K562 (cell line): ENCODE data around the gene DYRK1A. TPM values are rescaled to one million over a fixed set of nuclear protein-coding genes. Genes with fewer than 3 reads are reported as not detected.
A peak's percentile ranks its signal among the peaks of the same experiment; 100 is the strongest.

Source experiments
- ATAC-seq: fragments of 200-7000 bp; cut with Tn5 transposase; 3 replicates; pipeline ENCODE4 v1.9.1; 2020; ENCODE audit warnings: moderate library complexity
- BruUV-seq: library from RNA; stranded (reverse); fragments of 400-500 nt; replicated peaks from 2 replicates; lab custom pipeline; 2021; lab: Mats Ljungman, UMichigan
- CTCF ChIA-PET: fragments of 300-600 bp; formaldehyde crosslinking; extraction: SDS; loops from one replicate; lab custom pipeline; 2021; ENCODE audit warnings: low intra/inter-chr PET ratio; lab: Yijun Ruan, JAX
- POLR2A ChIA-PET: fragments of 300-600, 350-650 bp; sonication (Branson Sonifier 250); formaldehyde crosslinking; extraction: SDS; loops from one replicate; lab custom pipeline; 2021; ENCODE audit warnings: antibody characterized with exemption, inconsistent platforms; lab: Yijun Ruan, JAX
- DNase-seq, 4 experiments: peaks; one replicate each; pipeline versions ENCODE4 v3.0.0 to v3.0.0-alpha.2; 2011 to 2018; ENCODE audit warnings: low spot score in 3 of 4, mixed read lengths in 3 of 4; ENCODE audit errors: extremely low read depth in 1 of 4
- FAIRE-seq: peaks from 2 replicates; lab custom pipeline; 2011; peaks lifted over from hg19 to GRCh38; lab: Jason Lieb, UNC
- H2AFZ ChIP-seq: 2 replicates; pipeline ENCODE4 v1.6.0; 2011; ENCODE audit warnings: low read depth, low read length, control low read depth, inconsistent platforms
- H3K27ac ChIP-seq: fragments of 200-600 bp; 3 replicates; pipeline ENCODE4 v1.8.0; 2011; ENCODE audit warnings: low read depth, mild to moderate bottlenecking, control low read depth, inconsistent platforms, low read length, moderate library complexity, mixed read lengths; ENCODE audit errors: extremely low read depth
- H3K27me3 ChIP-seq, 2 experiments: fragments of 300-600 bp in 1 of 2; 2 replicates in 1 of 2; 3 replicates in 1 of 2; pipeline versions ENCODE4 v1.6.0 to v1.8.0; 2011; ENCODE audit warnings: inconsistent platforms in 2 of 2, low read length in 2 of 2, mild to moderate bottlenecking in 1 of 2, mixed read lengths in 1 of 2, moderate library complexity in 1 of 2; ENCODE audit not compliant: control insufficient read depth in 2 of 2, insufficient read depth in 2 of 2
- H3K36me3 ChIP-seq: fragments of 300-600 bp; 3 replicates; pipeline ENCODE4 v1.8.0; 2011; ENCODE audit warnings: mild to moderate bottlenecking, low read length, inconsistent platforms; ENCODE audit not compliant: control insufficient read depth, insufficient read depth
- H3K4me1 ChIP-seq, 2 experiments: fragments of 200-600 bp in 1 of 2; replicated peaks in 1 of 2; 2 replicates in 1 of 2; 3 replicates in 1 of 2; pipeline versions ENCODE4 v1.5.1 to v1.8.0; 2011; ENCODE audit warnings: inconsistent platforms in 2 of 2, low read length in 2 of 2, mild to moderate bottlenecking in 1 of 2, mixed read lengths in 1 of 2, moderate library complexity in 1 of 2; ENCODE audit not compliant: control insufficient read depth in 2 of 2, insufficient read depth in 2 of 2
- H3K4me2 ChIP-seq: 2 replicates; pipeline ENCODE4 v1.6.1; 2011; ENCODE audit warnings: low read length, control low read depth, inconsistent platforms, mixed read lengths; ENCODE audit not compliant: insufficient read depth
- H3K4me3 ChIP-seq: fragments of 200-600 bp; sonication (generic), shearing (Covaris generic); 2 replicates; pipeline ENCODE4 v1.5.1; 2016; ENCODE audit warnings: control low read depth, inconsistent platforms
- H3K79me2 ChIP-seq: fragments of 200-600 bp; 3 replicates; pipeline ENCODE4 v1.8.0; 2011; ENCODE audit warnings: low read length, inconsistent platforms; ENCODE audit not compliant: control insufficient read depth, insufficient read depth
- H3K9ac ChIP-seq, 2 experiments: 2 replicates each; pipeline versions ENCODE4 v1.6.0 to v1.6.1; 2011; ENCODE audit warnings: low read depth in 2 of 2, low read length in 2 of 2, control low read depth in 1 of 2, inconsistent platforms in 1 of 2, mild to moderate bottlenecking in 1 of 2, mixed read lengths in 1 of 2; ENCODE audit not compliant: insufficient read depth in 1 of 2
- H3K9me1 ChIP-seq: one replicate; pipeline ENCODE4 v1.6.0; 2011; ENCODE audit warnings: inconsistent platforms, mild to moderate bottlenecking, low read length, moderate library complexity; ENCODE audit not compliant: control insufficient read depth, insufficient read depth
- H3K9me3 ChIP-seq: replicated peaks from 2 replicates; pipeline ENCODE4 v1.5.1; 2011; ENCODE audit warnings: low read depth, low read length, inconsistent platforms; ENCODE audit not compliant: control insufficient read depth, insufficient read depth
- H4K20me1 ChIP-seq: replicated peaks from 2 replicates; pipeline ENCODE4 v1.6.1; 2011; ENCODE audit warnings: low read length, inconsistent platforms, mixed read lengths; ENCODE audit not compliant: control insufficient read depth, insufficient read depth
- ETV5 ChIP-seq: sonication (generic); formaldehyde crosslinking; IDR thresholded peaks from 2 replicates; pipeline ENCODE4 v1.4.0; 2020; ENCODE audit warnings: low read depth, mild to moderate bottlenecking, missing genetic modification reagents
- LEF1 ChIP-seq: fragments of 450-650 bp; IDR thresholded peaks from 2 replicates; pipeline ENCODE4 v1.6.1; 2016; ENCODE audit warnings: mild to moderate bottlenecking
- MCM3 ChIP-seq: fragments of 450-650 bp; IDR thresholded peaks from 2 replicates; pipeline ENCODE4 v1.6.1; 2016
- POLR2AphosphoS2 ChIP-seq: IDR thresholded peaks from 2 replicates; pipeline ENCODE4 v1.6.1; 2012; ENCODE audit warnings: low read length, improper control_type of control experiment
- ZNF12 ChIP-seq: sonication (generic); formaldehyde crosslinking; IDR thresholded peaks from 2 replicates; pipeline ENCODE4 v1.4.0; 2020; ENCODE audit warnings: mild to moderate bottlenecking, missing genetic modification reagents
- ZNF324 ChIP-seq: fragments of 250-450 bp; sonication (Bioruptor Pico); IDR thresholded peaks from 2 replicates; pipeline ENCODE4 v1.4.0; 2020; ENCODE audit warnings: mild to moderate bottlenecking
- WGBS: fragments of 100-300 bp; shearing (Covaris generic); methylation state at CpG from one replicate; pipeline ENCODE4 v1.1.6; 2016; ENCODE audit warnings: low coverage, mixed read lengths; ENCODE audit not compliant: insufficient coverage; ENCODE audit errors: missing lambda C conversion rate; 5-methylcytosine and 5-hydroxymethylcytosine counted together
- in situ Hi-C: fragments of 300-500 bp; cut with MboI; formaldehyde crosslinking; loops from 4 replicates; pipeline ENCODE4 v1.15.0; 2018; ENCODE audit warnings: inconsistent platforms, mixed read lengths
- intact Hi-C: fragments of 100-400 bp; cut with micrococcal nuclease; formaldehyde crosslinking; loops from 2 replicates; pipeline ENCODE4 v1.14.2; 2022
- polyA plus RNA-seq, 8 experiments: library from polyadenylated mRNA; depleted of rRNA in 4 of 8; stranded (reverse) in 5 of 8; unstranded in 3 of 8; fragments of >200 nt; fragmentation: Nextera tagmentation in 2 of 8; fragmentation: Illumina TruSeq in 1 of 8; extraction: Ambion mirVana in 2 of 8; extraction: Trizol in 1 of 8; gene quantifications; 2 replicates each; pipeline versions ENCODE4 v1.2.1 to v1.2.3, GENCODE V29; 2011 to 2014; ENCODE audit warnings: inconsistent platforms in 1 of 8, missing spikeins in 1 of 8
- total RNA-seq, 7 experiments: library from RNA; depleted of rRNA in 6 of 7; stranded (reverse); fragments of >200 nt in 6 of 7; fragmentation: Illumina TruSeq in 2 of 7; extraction: Trizol in 2 of 7; gene quantifications; 2 replicates each; pipeline versions ENCODE4 v1.2.1 to v1.2.3, GENCODE V29; 2011 to 2021; ENCODE audit warnings: low replicate concordance in 1 of 7
- TF ChIP-seq, protein P1 (sequence below): fragments of 250-450 bp; sonication (Bioruptor Pico); IDR thresholded peaks from 2 replicates; pipeline ENCODE4 v1.5.0; 2022; ENCODE audit warnings: mild to moderate bottlenecking

Gene DYRK1A
- total and polyA plus RNA-seq, 9 of the 15 experiments (the other 6 are each of a cell fraction or from before 2014, with no cell fraction given), result 3.7 to 64.8 (median 42.3) TPM

- H2AFZ ChIP-seq, result no peak overlapping the region
- FAIRE-seq (no peak), DNase-seq (no peak), ATAC-seq (peak; percentile 38)
- no peaks in the 10 kb centered on the region for H3K9me3 ChIP-seq
- H3K4me1 ChIP-seq, result peaks cover 1 to 30% of the 10 kb centered on the region in 2 experiments; a peak in 4 of 5 replicates
- H3K36me3 ChIP-seq, result peaks cover 28% of the 10 kb centered on the region
- H3K4me3 ChIP-seq, result no peak overlapping the region
- BruUV-seq, result no TSS peak
- CTCF ChIA-PET, result no interaction called here
- H3K9me1 ChIP-seq, result no peaks in the 10 kb centered on the region
- peak overlapping the region in 1 of 2 experiments; percentile 15; a peak in 1 of 4 replicates for H3K9ac ChIP-seq
- H3K27ac ChIP-seq, result peak overlapping the region; percentile 26; the same call in 1 of the 3 replicates
- 59% methylated on average over 5 of the region's 5 CpGs for WGBS
- in situ Hi-C loops, result no loop called here
- intact Hi-C loops, result loop anchor here (5.0 kb wide), 6 partner anchors 95 to 240 kb away; partner anchors contain the start of genes DYRK1A and VPS26C
- H4K20me1 ChIP-seq, result peaks cover 23% of the 10 kb centered on the region
- H3K27me3 ChIP-seq, result no peaks in the 10 kb centered on the region
- peaks cover 100% of the 10 kb centered on the region for H3K79me2 ChIP-seq
- TF ChIP-seq, protein P1, sequence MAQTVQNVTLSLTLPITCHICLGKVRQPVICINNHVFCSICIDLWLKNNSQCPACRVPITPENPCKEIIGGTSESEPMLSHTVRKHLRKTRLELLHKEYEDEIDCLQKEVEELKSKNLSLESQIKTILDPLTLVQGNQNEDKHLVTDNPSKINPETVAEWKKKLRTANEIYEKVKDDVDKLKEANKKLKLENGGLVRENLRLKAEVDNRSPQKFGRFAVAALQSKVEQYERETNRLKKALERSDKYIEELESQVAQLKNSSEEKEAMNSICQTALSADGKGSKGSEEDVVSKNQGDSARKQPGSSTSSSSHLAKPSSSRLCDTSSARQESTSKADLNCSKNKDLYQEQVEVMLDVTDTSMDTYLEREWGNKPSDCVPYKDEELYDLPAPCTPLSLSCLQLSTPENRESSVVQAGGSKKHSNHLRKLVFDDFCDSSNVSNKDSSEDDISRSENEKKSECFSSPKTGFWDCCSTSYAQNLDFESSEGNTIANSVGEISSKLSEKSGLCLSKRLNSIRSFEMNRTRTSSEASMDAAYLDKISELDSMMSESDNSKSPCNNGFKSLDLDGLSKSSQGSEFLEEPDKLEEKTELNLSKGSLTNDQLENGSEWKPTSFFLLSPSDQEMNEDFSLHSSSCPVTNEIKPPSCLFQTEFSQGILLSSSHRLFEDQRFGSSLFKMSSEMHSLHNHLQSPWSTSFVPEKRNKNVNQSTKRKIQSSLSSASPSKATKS (CRISPR knock-in tag), result no peak
- no peak for TF ChIP-seq LEF1
- TF ChIP-seq MCM3, result no peak
- TF ChIP-seq ZNF12 (CRISPR knock-in tag), result no peak
- no peak for TF ChIP-seq ZNF324 (CRISPR knock-in tag)
- 0 out of 2 replicates have a peak, but pooled peaks have one; percentile 31 for TF ChIP-seq ETV5 (CRISPR knock-in tag)
- TF ChIP-seq POLR2AphosphoS2, result no peak
- POLR2A ChIA-PET, result interaction anchor here (0.6 to 4.1 kb wide), 2 partner anchors 12 to 420 kb away, joined by 4 to 14 read pairs; no protein-coding TSS in a partner anchor
- H3K4me2 ChIP-seq, result no peak overlapping the region; the same call in 1 of the 2 replicates
Measured at GRCh38 chr21:37462087-37462861, 95.7 kb downstream of the DYRK1A start.
